GM13977 (cell line): Measurements from ENCODE around the gene HOXD12.

Experiments used
- DNase-seq: peaks from one replicate; pipeline ENCODE4 v3.0.0; 2012; ENCODE audit warnings: low spot score
- CTCF ChIP-seq: IDR thresholded peaks from 2 replicates; pipeline ENCODE4 v1.5.1; 2012; ENCODE audit warnings: mild to moderate bottlenecking, control low read depth; ENCODE audit not compliant: insufficient read depth; ENCODE audit errors: extremely low read depth, missing control alignments
- in situ Hi-C: fragments of 300-500 bp; cut with MboI; formaldehyde crosslinking; loops from one replicate; pipeline ENCODE4 v1.12.0; 2022; ENCODE audit warnings: low sequenced_read_pairs, low pct_unique_long_range_greater_than_20kb, mixed read lengths, inconsistent platforms; ENCODE audit not compliant: unreplicated experiment

The HOXD12 gene

GRCh38 chr2:176098366-176099158 is 1.0 kb upstream of the HOXD12 start:
- in situ Hi-C loops: loop anchor here (25.0 kb wide), 2 partner anchors 411 to 1761 kb away; partner anchors contain the start of gene SP9
- DNase-seq: no peak
- TF ChIP-seq CTCF: no peak

- TF ChIP-seq CTCF: no peak
- DNase-seq: no peak
- in situ Hi-C loops: loop anchor here (25.0 kb wide), 2 partner anchors 412 to 1762 kb away; partner anchors contain the start of gene SP9
Measured at GRCh38 chr2:176099159-176099727, 352 bp upstream of the HOXD12 start.

GRCh38 chr2:176100547-176101140 is 1.0 kb downstream of the HOXD12 start:
- no peak for DNase-seq
- TF ChIP-seq CTCF: no peak
- in situ Hi-C loops: loop anchor here (25.0 kb wide), 1 partner anchor 738 kb away; no protein-coding TSS in a partner anchor

- no peak for DNase-seq
- no peak for TF ChIP-seq CTCF
- in situ Hi-C loops: loop anchor here (25.0 kb wide), 1 partner anchor 739 kb away; no protein-coding TSS in a partner anchor
Measured at GRCh38 chr2:176101216-176101830, 1.7 kb downstream of the HOXD12 start.

GRCh38 chr2:176101842-176102241 is 2.2 kb downstream of the HOXD12 start:
- DNase-seq: no peak
- in situ Hi-C loops: loop anchor here (25.0 kb wide), 1 partner anchor 740 kb away; no protein-coding TSS in a partner anchor
- TF ChIP-seq CTCF: no peak

- in situ Hi-C loops: loop anchor here (25.0 kb wide), 1 partner anchor 740 kb away; no protein-coding TSS in a partner anchor
- no peak for DNase-seq
- TF ChIP-seq CTCF: no peak
Measured at GRCh38 chr2:176102309-176102866, 2.8 kb downstream of the HOXD12 start.
